H1 (cell line): Measurements from ENCODE around the gene MACIR. TPM values are rescaled to one million over a fixed set of nuclear protein-coding genes. Genes with fewer than 3 reads are reported as not detected.

Source experiments
- BACH1 ChIP-seq: IDR thresholded peaks from 2 replicates; pipeline ENCODE4 v1.6.1; 2012; ENCODE audit warnings: low read length, improper control_type of control experiment
- BCL11A ChIP-seq, 2 experiments: IDR thresholded peaks; one replicate each; pipeline ENCODE4 v1.6.1; 2011; ENCODE audit warnings: low read depth in 2 of 2, low read length in 2 of 2, mild to moderate bottlenecking in 2 of 2
- CHD1 ChIP-seq: IDR thresholded peaks from 2 replicates; pipeline ENCODE4 v1.6.1; 2012; ENCODE audit warnings: low read depth, low read length, improper control_type of control experiment
- CHD2 ChIP-seq: IDR thresholded peaks from 2 replicates; pipeline ENCODE4 v1.6.1; 2012; ENCODE audit warnings: low read length, improper control_type of control experiment
- FOSL1 ChIP-seq: IDR thresholded peaks from 2 replicates; pipeline ENCODE4 v1.6.1; 2011; ENCODE audit warnings: mild to moderate bottlenecking, low read depth, low read length, moderate library complexity; ENCODE audit not compliant: insufficient read depth
- GABPA ChIP-seq: IDR thresholded peaks from 2 replicates; pipeline ENCODE4 v1.6.1; 2011; ENCODE audit warnings: mild to moderate bottlenecking, low read length, moderate library complexity, borderline replicate concordance; ENCODE audit not compliant: insufficient read depth
- POU5F1 ChIP-seq: IDR thresholded peaks from 2 replicates; pipeline ENCODE4 v1.6.1; 2011; ENCODE audit warnings: low read depth, mild to moderate bottlenecking, low read length, moderate library complexity
- SIN3A ChIP-seq, 2 experiments: IDR thresholded peaks in 1 of 2; conservative IDR thresholded peaks in 1 of 2; 2 replicates each; pipeline ENCODE4 v1.6.1; 2011 to 2012; ENCODE audit warnings: low read length in 2 of 2, improper control_type of control experiment in 1 of 2, low read depth in 1 of 2, mild to moderate bottlenecking in 1 of 2
- SP4 ChIP-seq: IDR thresholded peaks from 2 replicates; pipeline ENCODE4 v1.6.1; 2012; ENCODE audit warnings: low read length, inconsistent platforms
- polyA plus RNA-seq, 7 experiments: library from polyadenylated mRNA; depleted of rRNA in 3 of 7; stranded (reverse) in 5 of 7; unstranded in 2 of 7; fragments of >200 nt in 5 of 7; fragments of 200-250 nt in 2 of 7; gene quantifications; 1 replicate in 5 of 7; 2 replicates in 1 of 7; 4 replicates in 1 of 7; pipeline versions ENCODE4 v1.2.1 to v1.2.3, GENCODE V29; 2011 to 2013; ENCODE audit warnings: missing spikeins in 2 of 7, mixed read lengths in 2 of 7
- total RNA-seq: library from RNA; stranded (reverse); fragmentation: NEBNext Ultra II Directional; extraction: Animal tissue kit (Norgen Biotek cat#: 25700); gene quantifications from 2 replicates; pipeline ENCODE4 v1.2.1, GENCODE V29; 2021

MACIR gene
- total and polyA plus RNA-seq, 2 of the 8 experiments (the other 6 are each of a cell fraction or from before 2014, with no cell fraction given), result 8.0 to 19.2 TPM

GRCh38 chr5:103271570-103272289 lies 13.2 kb downstream of the MACIR start (continued):
- TF ChIP-seq BACH1 (peak; percentile 78), FOSL1 (no peak), CHD2 (no peak), CHD1 (no peak), BCL11A (IDR thresholded peaks at IDR 0.05; ENCODE audit: low read depth in 2 of 2, low read length in 2 of 2) (no peak), POU5F1 (no peak), SP4 (no peak), SIN3A (conservative IDR thresholded peaks at IDR 0.05 in 1 of 2, IDR thresholded peaks at IDR 0.05 in 1 of 2; ENCODE audit: low read depth in 1 of 2, low read length in 2 of 2) (no peak), GABPA (no peak)
